Trophoblast cell (in vitro differentiated cells and primary cell): ENCODE measurements around the gene MRGPRX4.
"Not testable (repeated sequence)": the region's sequence is repeated elsewhere in the genome, so short reads cannot be mapped to it uniquely, and the experiment has no call there.

Experiments used
- DNase-seq, 2 donors: peaks; one replicate each; pipeline ENCODE4 v3.0.0-alpha.2; 2016
- H2AFZ ChIP-seq: 2 replicates; pipeline ENCODE4 v1.6.1; 2013; ENCODE audit warnings: low read length, moderate library complexity, mild to moderate bottlenecking; ENCODE audit not compliant: insufficient read depth, poor library complexity
- H2AK5ac ChIP-seq: 2 replicates; pipeline ENCODE4 v1.6.1; 2013; ENCODE audit warnings: mild to moderate bottlenecking, low read length
- H2BK120ac ChIP-seq: 2 replicates; pipeline ENCODE4 v1.6.1; 2013; ENCODE audit warnings: low read length, mild to moderate bottlenecking, moderate library complexity; ENCODE audit not compliant: insufficient read depth, poor library complexity
- H2BK12ac ChIP-seq: 2 replicates; pipeline ENCODE4 v1.6.1; 2013; ENCODE audit warnings: mild to moderate bottlenecking, low read length, moderate library complexity
- H2BK5ac ChIP-seq: 2 replicates; pipeline ENCODE4 v1.6.1; 2013; ENCODE audit warnings: low read length, low read depth, moderate library complexity, mild to moderate bottlenecking; ENCODE audit not compliant: poor library complexity
- H3K14ac ChIP-seq: 2 replicates; pipeline ENCODE4 v1.6.1; 2013; ENCODE audit warnings: mild to moderate bottlenecking, low read length
- H3K18ac ChIP-seq: 2 replicates; pipeline ENCODE4 v1.6.1; 2013; ENCODE audit warnings: mild to moderate bottlenecking, low read length
- H3K23ac ChIP-seq: 2 replicates; pipeline ENCODE4 v1.6.1; 2013; ENCODE audit warnings: low read length
- H3K27ac ChIP-seq: 2 replicates; pipeline ENCODE4 v1.5.1; 2013; ENCODE audit warnings: low read depth, mild to moderate bottlenecking, inconsistent platforms, low read length, moderate library complexity
- H3K27me3 ChIP-seq: 2 replicates; pipeline ENCODE4 v1.6.1; 2013; ENCODE audit warnings: inconsistent platforms, mild to moderate bottlenecking, low read length, moderate library complexity; ENCODE audit not compliant: insufficient read depth
- H3K36me3 ChIP-seq, 2 experiments: 1 replicate in 1 of 2; 2 replicates in 1 of 2; pipeline ENCODE4 v1.6.1; 2013; ENCODE audit warnings: low read length in 2 of 2, mild to moderate bottlenecking in 2 of 2, moderate library complexity in 1 of 2; ENCODE audit not compliant: insufficient read depth in 2 of 2, control insufficient read depth in 1 of 2
- H3K4ac ChIP-seq: 2 replicates; pipeline ENCODE4 v1.6.1; 2013; ENCODE audit warnings: low read depth, mild to moderate bottlenecking, low read length, moderate library complexity
- H3K4me1 ChIP-seq, 2 experiments: 1 replicate in 1 of 2; 2 replicates in 1 of 2; pipeline ENCODE4 v1.6.1; 2013; ENCODE audit warnings: low read length in 2 of 2, mild to moderate bottlenecking in 2 of 2, moderate library complexity in 1 of 2; ENCODE audit not compliant: insufficient read depth in 2 of 2, control insufficient read depth in 1 of 2
- H3K4me2 ChIP-seq: 2 replicates; pipeline ENCODE4 v1.6.1; 2013; ENCODE audit warnings: inconsistent platforms, mild to moderate bottlenecking, low read length, moderate library complexity
- H3K4me3 ChIP-seq: 2 replicates; pipeline ENCODE4 v1.5.1; 2013; ENCODE audit warnings: mild to moderate bottlenecking, low read depth, low read length, inconsistent platforms
- H3K79me1 ChIP-seq: one replicate; pipeline ENCODE4 v1.6.1; 2013; ENCODE audit warnings: low read length
- H3K79me2 ChIP-seq: 2 replicates; pipeline ENCODE4 v1.6.1; 2013; ENCODE audit warnings: low read length, mild to moderate bottlenecking; ENCODE audit not compliant: control insufficient read depth, insufficient read depth, poor library complexity
- H3K9ac ChIP-seq: 2 replicates; pipeline ENCODE4 v1.6.1; 2013; ENCODE audit warnings: mild to moderate bottlenecking, low read length
- H3K9me3 ChIP-seq: 2 replicates; pipeline ENCODE4 v1.6.1; 2013; ENCODE audit warnings: low read depth, mild to moderate bottlenecking, control low read depth, inconsistent platforms, low read length; ENCODE audit not compliant: insufficient read depth
- H4K12ac ChIP-seq: 2 replicates; pipeline ENCODE4 v1.6.1; 2013; ENCODE audit warnings: low read depth, mild to moderate bottlenecking, low read length, moderate library complexity
- H4K8ac ChIP-seq: 2 replicates; pipeline ENCODE4 v1.6.1; 2013; ENCODE audit warnings: low read depth, mild to moderate bottlenecking, low read length, moderate library complexity
- H4K91ac ChIP-seq: one replicate; pipeline ENCODE4 v1.6.1; 2013; ENCODE audit warnings: low read depth, mild to moderate bottlenecking, low read length, moderate library complexity
- WGBS: extraction: QIAGEN DNeasy Blood & Tissue Kit; methylation state at CpG from one replicate; pipeline ENCODE4 v1.1.7; 2013; ENCODE audit warnings: missing lambda C conversion rate; ENCODE audit not compliant: insufficient read length, insufficient coverage; ENCODE audit errors: extremely low coverage; 5-methylcytosine and 5-hydroxymethylcytosine counted together

The MRGPRX4 gene

GRCh38 chr11:18193010-18193409, 20.4 kb downstream of the MRGPRX4 start:
- Histone ChIP-seq H3K36me3 (no peaks in the 10 kb centered on the region), H3K4ac (no peak overlapping the region), H2AFZ (no peak overlapping the region), H4K12ac (no peak overlapping the region), H2AK5ac (no peak overlapping the region), H3K14ac (no peak overlapping the region), H3K18ac (no peak overlapping the region), H2BK12ac (no peak overlapping the region), H3K4me2 (no peak overlapping the region), H4K8ac (no peak overlapping the region), H3K79me2 (no peaks in the 10 kb centered on the region), H3K23ac (no peak overlapping the region), H3K4me3 (no peak overlapping the region), H3K4me1 (no peaks in the 10 kb centered on the region), H3K27ac (no peak overlapping the region), H2BK5ac (no peak overlapping the region), H3K27me3 (no peaks in the 10 kb centered on the region), H2BK120ac (no peak overlapping the region), H4K91ac (no peak overlapping the region), H3K9me3 (peaks cover 4% of the 10 kb centered on the region), H3K9ac (no peak overlapping the region), H3K79me1 (no peaks in the 10 kb centered on the region)
- no peak for DNase-seq
- no CpG with 5 or more reads among the region's 4 CpGs for WGBS

- no peak overlapping the region for H4K91ac ChIP-seq
- no peak overlapping the region for H2AFZ ChIP-seq
- no peak for DNase-seq
- H3K36me3 ChIP-seq = no peaks in the 10 kb centered on the region
- H2AK5ac ChIP-seq = no peak overlapping the region
- H3K79me2 ChIP-seq = no peaks in the 10 kb centered on the region
- H2BK5ac ChIP-seq = no peak overlapping the region
- no peak overlapping the region for H3K9ac ChIP-seq
- no peak overlapping the region for H2BK12ac ChIP-seq
- no peak overlapping the region for H3K4me2 ChIP-seq
- no peak overlapping the region for H3K4ac ChIP-seq
- H4K8ac ChIP-seq = no peak overlapping the region
- peaks cover 2% of the 10 kb centered on the region for H3K9me3 ChIP-seq
- H3K4me3 ChIP-seq = no peak overlapping the region
- no peak overlapping the region for H4K12ac ChIP-seq
- H3K4me1 ChIP-seq = no peaks in the 10 kb centered on the region
- no peaks in the 10 kb centered on the region for H3K79me1 ChIP-seq
- no peak overlapping the region for H3K18ac ChIP-seq
- no peak overlapping the region for H3K23ac ChIP-seq
- no peak overlapping the region for H2BK120ac ChIP-seq
- H3K14ac ChIP-seq = no peak overlapping the region
- WGBS = no CpG with 5 or more reads among the region's 2 CpGs
- H3K27ac ChIP-seq = no peak overlapping the region
- H3K27me3 ChIP-seq = no peaks in the 10 kb centered on the region
Observed at GRCh38 chr11:18196532-18196931, 23.9 kb downstream of the MRGPRX4 start.

GRCh38 chr11:18197738-18198137, 25.1 kb downstream of the MRGPRX4 start:
- not testable (repeated sequence) for H2AFZ ChIP-seq, H3K4ac ChIP-seq, H3K9ac ChIP-seq, H3K4me2 ChIP-seq, H4K91ac ChIP-seq, H3K23ac ChIP-seq, H3K18ac ChIP-seq, H4K8ac ChIP-seq, H3K79me1 ChIP-seq, H2BK5ac ChIP-seq, H3K79me2 ChIP-seq, H3K4me3 ChIP-seq, H3K4me1 ChIP-seq, H3K27me3 ChIP-seq, DNase-seq, H2BK12ac ChIP-seq, H3K27ac ChIP-seq, H3K14ac ChIP-seq, H3K9me3 ChIP-seq, H4K12ac ChIP-seq, H2BK120ac ChIP-seq, H3K36me3 ChIP-seq, H2AK5ac ChIP-seq
- no CpG with 5 or more reads among the region's 3 CpGs for WGBS

GRCh38 chr11:18203723-18204122, 31.1 kb downstream of the MRGPRX4 start:
- no peak overlapping the region for H4K91ac ChIP-seq
- peaks cover 3% of the 10 kb centered on the region for H3K9me3 ChIP-seq
- H3K36me3 ChIP-seq = no peaks in the 10 kb centered on the region
- H3K4me1 ChIP-seq = no peaks in the 10 kb centered on the region
- no peak overlapping the region for H2AK5ac ChIP-seq
- H2BK120ac ChIP-seq = no peak overlapping the region
- no peaks in the 10 kb centered on the region for H3K79me1 ChIP-seq
- H3K9ac ChIP-seq = no peak overlapping the region
- no peaks in the 10 kb centered on the region for H3K27me3 ChIP-seq
- H3K18ac ChIP-seq = no peak overlapping the region
- no peak overlapping the region for H2BK5ac ChIP-seq
- H4K12ac ChIP-seq = no peak overlapping the region
- H2BK12ac ChIP-seq = no peak overlapping the region
- no peaks in the 10 kb centered on the region for H3K79me2 ChIP-seq
- H4K8ac ChIP-seq = no peak overlapping the region
- H3K23ac ChIP-seq = no peak overlapping the region
- no peak overlapping the region for H3K14ac ChIP-seq
- no CpG with 5 or more reads among the region's 6 CpGs for WGBS
- no peak overlapping the region for H2AFZ ChIP-seq
- H3K4ac ChIP-seq = no peak overlapping the region
- no peak overlapping the region for H3K4me2 ChIP-seq
- no peak overlapping the region for H3K4me3 ChIP-seq
- H3K27ac ChIP-seq = no peak overlapping the region
- DNase-seq = peak in 1 of 2 donors; percentile 7
